OCI-M2 (cell line): ENCODE results near the gene PRRC2B.
"Not testable (repeated sequence)": the region's sequence is repeated elsewhere in the genome, so short reads cannot be mapped to it uniquely, and the experiment has no call there.

Experiments used
- DNase-seq: peaks from one replicate; lab custom pipeline; 2025; ENCODE audit not compliant: unreplicated experiment; lab: John Stamatoyannopoulos, UW

PRRC2B gene

DNA sequence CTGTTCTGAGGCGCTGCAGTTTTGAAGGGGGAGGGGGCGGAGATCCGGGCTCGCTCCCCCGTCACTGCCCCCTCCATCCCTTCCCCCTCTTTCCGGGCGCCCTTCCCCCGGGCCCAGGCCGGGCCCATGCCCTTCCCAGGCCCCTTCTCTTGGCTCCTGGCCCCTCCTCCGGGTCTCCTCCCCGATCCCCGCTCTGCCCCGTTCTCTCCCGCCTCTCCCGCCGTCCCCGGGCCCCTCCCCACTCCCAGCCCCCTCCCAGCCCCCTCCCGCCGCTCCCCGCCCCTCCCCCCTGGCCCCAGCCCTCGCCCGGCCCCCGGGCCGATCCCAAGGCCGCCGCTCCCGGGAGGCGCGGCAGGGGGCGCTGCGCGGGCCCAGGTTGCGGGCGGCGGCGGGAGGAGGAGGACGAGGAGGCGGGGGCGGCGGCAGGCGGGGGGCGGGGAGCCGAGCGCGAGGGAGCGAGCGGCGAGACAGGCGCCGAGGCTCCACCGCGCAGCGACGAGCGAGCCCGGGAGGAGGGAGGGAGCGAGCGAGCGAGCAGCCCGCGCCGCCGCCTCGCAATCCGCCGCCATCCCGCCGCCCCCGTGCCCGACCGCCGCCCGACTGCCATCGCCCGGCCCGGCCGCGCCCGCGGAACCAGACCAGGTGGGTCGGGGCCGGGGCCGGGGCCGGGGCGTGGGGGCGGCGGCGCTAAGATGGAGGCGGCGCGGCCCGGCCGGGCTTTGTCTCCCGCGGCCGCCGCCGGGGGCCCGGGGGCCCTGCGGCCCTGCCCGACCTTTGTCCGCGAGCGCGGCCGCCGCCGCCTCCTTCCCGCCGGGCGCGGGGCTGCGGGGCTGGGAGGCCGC lies at the start of gene PRRC2B:
PRRC2B (plus strand) TSS at position 465 of the 842 bp plus-strand sequence. CDS start 36,059 bp downstream, outside the sequence.
- no peak for DNase-seq

- not testable (repeated sequence) for DNase-seq
Observed at GRCh38 chr9:131344931-131345535, 48.9 kb upstream of the PRRC2B start.

GRCh38 chr9:131346559-131346958 lies 47.3 kb upstream of the PRRC2B start:
- DNase-seq = no peak

GRCh38 chr9:131347376-131348020 lies 46.4 kb upstream of the PRRC2B start:
- no peak for DNase-seq

DNA sequence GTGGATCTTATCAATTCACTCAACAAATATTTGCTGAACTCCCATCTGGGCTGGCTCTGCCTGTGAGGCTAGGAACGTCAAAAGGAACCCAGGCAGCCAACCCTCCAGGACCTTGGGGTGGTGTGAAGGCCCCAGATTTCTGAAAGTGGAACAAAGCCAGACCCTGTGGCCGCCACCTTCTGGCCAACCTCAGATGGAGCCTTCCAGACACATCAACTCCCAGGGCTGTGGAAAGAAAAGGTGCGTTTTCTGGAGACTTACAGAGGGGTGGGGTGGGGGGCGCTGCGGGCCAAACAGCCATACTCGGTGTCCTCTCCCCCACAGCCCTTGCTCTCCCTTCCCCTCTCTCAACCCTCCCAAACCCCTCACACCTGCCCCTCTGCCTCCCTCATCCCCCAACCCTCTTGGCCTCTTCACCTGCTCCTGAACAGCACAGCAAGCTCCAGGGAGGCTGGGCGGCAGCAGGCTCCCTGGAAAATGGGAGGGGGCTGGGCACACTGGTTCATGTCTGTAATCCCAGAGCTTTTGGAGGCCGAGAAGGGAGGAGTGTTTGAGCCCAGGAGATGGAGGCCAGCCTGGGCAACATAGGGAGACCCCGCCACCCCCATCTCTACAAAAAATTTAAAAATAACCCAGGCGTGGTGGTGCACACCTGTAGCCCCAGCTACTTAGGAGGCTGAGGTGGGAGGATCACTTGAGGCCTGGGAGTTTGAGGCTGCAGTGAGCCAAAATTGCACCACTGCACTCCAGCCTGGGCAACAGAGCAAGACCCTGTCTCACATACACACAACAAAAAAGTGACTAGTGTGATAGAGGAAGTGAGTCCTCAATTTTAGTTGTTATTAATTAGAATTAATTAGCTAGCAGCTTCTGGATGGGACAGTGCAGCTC lies 45.0 kb upstream of the PRRC2B start:
- no peak for DNase-seq

- DNase-seq = no peak
Observed at GRCh38 chr9:131349522-131349880, 44.4 kb upstream of the PRRC2B start.

GRCh38 chr9:131349881-131350563 lies 43.9 kb upstream of the PRRC2B start:
- DNase-seq = peak; percentile 18

DNA sequence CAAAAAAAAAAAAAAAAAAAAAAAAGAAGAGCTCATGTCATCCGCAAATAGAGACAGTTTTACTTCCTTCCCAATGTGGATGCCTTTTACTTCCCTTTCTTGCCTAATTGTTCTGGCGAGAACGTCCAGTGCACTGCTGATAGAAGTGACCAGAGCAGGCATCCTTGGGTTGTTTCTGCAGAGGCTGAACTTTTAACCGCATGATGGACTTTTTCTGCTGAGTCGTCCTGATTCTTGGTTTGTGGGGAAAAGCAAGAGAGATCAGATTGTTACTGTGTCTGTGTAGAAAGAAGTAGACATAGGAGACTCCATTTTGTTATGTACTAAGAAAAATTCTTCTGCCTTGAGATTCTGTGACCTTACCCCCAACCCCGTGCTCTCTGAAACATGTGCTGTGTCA lies 37.4 kb upstream of the PRRC2B start:
- DNase-seq = not testable (repeated sequence)

- DNase-seq = no peak
Observed at GRCh38 chr9:131358556-131358955, 35.3 kb upstream of the PRRC2B start.

DNA sequence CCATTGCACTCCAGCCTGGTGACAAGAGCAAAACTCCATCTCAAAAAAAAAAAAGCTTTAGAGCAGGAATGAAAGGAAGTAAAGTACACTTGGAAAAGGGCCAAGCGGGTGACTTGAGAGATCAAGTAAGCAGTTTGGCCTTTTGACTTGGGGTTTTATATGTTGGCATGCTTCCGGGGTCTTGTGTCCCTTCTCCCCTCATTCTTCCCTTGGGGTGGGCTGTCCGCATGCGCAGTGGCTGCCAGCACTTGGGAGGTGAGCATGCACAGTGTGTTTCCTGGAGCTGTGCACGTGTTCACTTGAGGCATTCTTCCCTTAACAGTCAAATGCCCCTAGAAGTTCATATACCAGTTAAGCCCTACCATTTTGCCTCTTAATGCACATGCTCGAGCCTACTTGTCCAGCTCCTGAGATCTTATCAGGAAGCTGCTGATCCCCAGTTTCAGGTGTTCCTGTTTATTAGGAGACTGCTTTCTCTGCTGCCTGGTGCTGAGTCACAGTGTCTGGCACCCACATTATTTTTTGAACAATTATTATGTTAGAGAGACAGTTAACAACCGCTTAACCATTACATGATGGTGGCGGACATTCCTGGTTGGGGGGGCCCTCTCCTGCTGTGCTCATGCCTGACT lies 32.6 kb upstream of the PRRC2B start:
- DNase-seq = no peak

DNA sequence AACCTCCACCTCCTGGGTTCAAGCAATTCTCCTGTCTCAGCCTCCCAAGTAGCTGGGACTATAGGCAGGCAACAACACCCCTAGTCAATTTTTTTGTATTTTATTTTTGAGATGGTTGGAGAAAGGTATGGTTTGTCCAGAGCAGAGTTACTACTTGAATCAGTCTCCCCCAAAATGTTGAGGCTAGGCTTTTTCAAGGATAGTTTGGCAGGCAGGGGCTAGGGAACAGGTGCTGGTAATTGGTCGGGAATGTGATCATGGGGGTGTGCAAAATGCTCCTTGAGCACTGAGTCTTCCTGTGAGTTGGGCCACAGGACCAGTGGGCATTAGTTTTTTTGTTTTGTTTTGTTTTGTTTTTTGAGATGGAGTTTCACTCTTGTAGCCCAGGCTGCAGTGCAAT lies 28.3 kb upstream of the PRRC2B start:
- DNase-seq = no peak

- DNase-seq = no peak
Observed at GRCh38 chr9:131366761-131367401, 27.0 kb upstream of the PRRC2B start.

- no peak for DNase-seq
Observed at GRCh38 chr9:131367450-131367849, 26.4 kb upstream of the PRRC2B start.

GRCh38 chr9:131370638-131371037 lies 23.2 kb upstream of the PRRC2B start:
- DNase-seq = no peak

DNA sequence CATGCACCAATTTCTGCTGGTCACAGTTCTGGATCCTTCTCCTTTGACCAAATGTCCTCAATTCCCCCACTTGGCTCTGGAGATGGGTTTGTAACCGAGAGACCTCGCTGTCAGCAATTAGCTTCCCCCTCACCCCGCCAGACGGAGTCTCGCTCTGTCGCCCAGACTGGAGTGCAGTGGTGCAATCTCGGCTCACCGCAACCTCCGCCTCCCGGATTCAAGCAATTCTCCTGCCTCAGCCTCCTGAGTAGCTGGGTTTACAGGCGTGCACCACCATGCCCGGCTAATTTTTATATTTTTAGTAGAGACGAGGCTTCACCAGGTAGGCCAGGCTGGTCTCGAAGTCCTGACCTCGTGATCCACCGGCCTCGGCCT lies 21.3 kb upstream of the PRRC2B start:
- not testable (repeated sequence) for DNase-seq

GRCh38 chr9:131374638-131375037 lies 19.2 kb upstream of the PRRC2B start:
- DNase-seq = not testable (repeated sequence)

GRCh38 chr9:131379056-131379455 lies 14.8 kb upstream of the PRRC2B start:
- DNase-seq = no peak

DNA sequence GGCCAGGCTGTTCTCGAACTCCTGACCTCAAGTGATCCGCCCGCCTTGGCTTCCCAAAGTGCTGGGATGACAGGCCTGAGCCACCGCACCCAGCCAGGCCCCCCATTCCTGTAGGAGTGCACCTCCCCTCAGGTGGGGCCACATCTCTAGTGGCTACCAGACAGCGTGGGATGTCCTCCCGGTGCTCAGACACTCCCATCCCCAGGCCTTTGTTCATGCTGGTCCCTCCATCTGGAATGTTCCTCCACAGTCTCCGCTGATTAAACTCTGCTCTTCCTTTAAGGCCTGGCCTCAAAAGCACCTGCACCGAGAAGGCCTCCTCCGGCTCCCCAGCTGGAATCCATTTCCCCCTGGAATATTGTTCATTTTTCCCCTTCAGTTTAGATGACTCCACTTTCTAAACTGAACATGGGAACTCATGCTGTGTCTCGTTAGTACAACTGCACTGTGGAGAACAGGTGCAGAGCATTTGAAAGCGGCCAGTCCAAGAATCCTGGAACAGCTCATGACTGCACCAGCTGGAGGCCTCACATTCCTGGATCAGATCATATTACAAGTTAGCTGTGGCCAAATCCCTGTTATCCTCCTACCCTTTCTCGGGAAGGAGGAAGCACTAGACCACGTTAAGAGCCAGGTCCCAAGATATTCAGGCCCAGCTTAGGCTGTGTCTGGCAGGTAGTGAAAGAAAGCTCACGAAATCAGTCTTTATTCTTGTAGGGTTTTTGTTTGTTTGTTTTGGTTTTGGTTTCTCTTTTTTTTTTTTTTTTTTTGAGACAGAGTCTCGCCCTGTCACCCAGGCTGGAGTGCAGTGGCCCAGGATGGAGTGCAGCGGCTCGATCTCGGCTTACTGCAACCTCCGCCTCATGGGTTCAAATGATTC lies 10.8 kb upstream of the PRRC2B start:
- no peak for DNase-seq

- DNase-seq = no peak
Observed at GRCh38 chr9:131385296-131385695, 8.6 kb upstream of the PRRC2B start.
